ENCODE results near the gene MED15. TPM values are rescaled to one million over a fixed set of nuclear protein-coding genes. Genes with fewer than 3 reads are reported as not detected.

The MED15 gene
- total and polyA plus RNA-seq, 2 of the 8 experiments (the other 6 are each of a cell fraction or from before 2014, with no cell fraction given) = 28.3 to 57.1 TPM

GRCh38 chr22:20509344-20510047 lies 2.1 kb downstream of the MED15 start:
- Histone ChIP-seq H2AK5ac (ENCODE audit: low read depth, low read length) (no peak overlapping the region), H2BK12ac (ENCODE audit: low read depth, low read length) (no peak overlapping the region), H3K79me1 (ENCODE audit: low read depth, low read length) (peaks cover 19% of the 10 kb centered on the region), H3K27me3 (replicated peaks in 1 of 4; ENCODE audit: control insufficient read depth in 3 of 4, extremely low read depth in 1 of 4, insufficient read depth in 3 of 4, low read length in 3 of 4) (no peaks in the 10 kb centered on the region), H2BK15ac (ENCODE audit: low read length) (no peak overlapping the region), H3K9me3 (ENCODE audit: insufficient read depth in 2 of 2, low read depth in 1 of 2, low read length in 1 of 2) (no peaks in the 10 kb centered on the region), H2BK20ac (ENCODE audit: low read length) (no peak overlapping the region), H3K56ac (replicated peaks; ENCODE audit: insufficient read length, low read depth, low read length) (no peak overlapping the region), H3K18ac (ENCODE audit: extremely low read depth, low read length) (no peak overlapping the region), H2AFZ (ENCODE audit: low read length) (no peak overlapping the region), H3K14ac (ENCODE audit: insufficient read length) (no peak overlapping the region), H3K4me2 (ENCODE audit: insufficient read depth in 1 of 2, low read depth in 2 of 2, low read length in 2 of 2) (peak overlapping the region; percentile 67 to 77; a peak in 1 of 4 replicates), H4K20me1 (replicated peaks in 1 of 2; ENCODE audit: control insufficient read depth in 1 of 2, insufficient read depth in 2 of 2, low read length in 2 of 2) (peaks cover 5 to 11% of the 10 kb centered on the region in 2 experiments), H3K36me3 (ENCODE audit: control insufficient read depth in 2 of 4, insufficient read depth in 4 of 4, low read length in 3 of 4) (no peaks in the 10 kb centered on the region), H3K23me2 (ENCODE audit: low read depth, low read length) (peaks cover 9% of the 10 kb centered on the region), H4K91ac (replicated peaks; ENCODE audit: insufficient read length, low read length) (no peak overlapping the region), H3K4ac (replicated peaks; ENCODE audit: insufficient read length, low read depth, low read length) (no peak overlapping the region), H3K79me2 (ENCODE audit: control insufficient read depth in 1 of 2, insufficient read depth in 2 of 2, low read length in 2 of 2) (peaks cover 13 to 58% of the 10 kb centered on the region in 2 experiments), H2BK5ac (ENCODE audit: low read depth, low read length) (no peak overlapping the region; the same call in 1 of the 2 replicates), H4K8ac (ENCODE audit: extremely low read depth, insufficient read depth, low read length) (no peak overlapping the region), H3K23ac (ENCODE audit: insufficient read length) (no peak overlapping the region), H3K4me3 (ENCODE audit: extremely low read depth in 1 of 4, insufficient read depth in 2 of 4, low read depth in 3 of 4, low read length in 4 of 4) (peak overlapping the region in 1 of 4 experiments; percentile 94; a peak in 1 of 8 replicates), H4K5ac (ENCODE audit: insufficient read length, low read depth, low read length) (no peak overlapping the region), H2BK120ac (replicated peaks; ENCODE audit: low read depth, low read length) (no peak overlapping the region), H3K9ac (replicated peaks in 1 of 4; ENCODE audit: extremely low read depth in 1 of 4, low read depth in 3 of 4, low read length in 3 of 4) (0 out of 7 replicates have a peak overlapping the region, but pooled peaks of 1 of the 4 experiments have one; percentile 51), H3K4me1 (replicated peaks in 1 of 4; ENCODE audit: control insufficient read depth in 3 of 4, insufficient read depth in 4 of 4, low read length in 3 of 4) (peaks cover 2 to 8% (median 5%) of the 10 kb centered on the region in 4 experiments; a peak in 5 of 7 replicates), H3K27ac (ENCODE audit: low read depth, low read length) (no peak overlapping the region)
- no peak for TF ChIP-seq RFX5 (IDR thresholded peaks at IDR 0.05; ENCODE audit: borderline replicate concordance, low read depth, low read length)
- TF ChIP-seq TCF12 (IDR thresholded peaks at IDR 0.05; ENCODE audit: low read depth, low read length) = no peak
- no peak for TF ChIP-seq KDM4A (IDR thresholded peaks at IDR 0.05; ENCODE audit: low read depth, low read length, severe bottlenecking)
- TF ChIP-seq CEBPB (IDR thresholded peaks at IDR 0.05; ENCODE audit: low read depth, low read length) = peak; percentile 17; the same call in 1 of the 2 replicates
- ChIA-PET POLR2A (ENCODE audit: partially characterized antibody) (interaction anchor here (0.6 to 3.7 kb wide), 4 partner anchors 9 to 24 kb away, joined by 3 to 14 read pairs (median 4); no protein-coding TSS in a partner anchor), CTCF (ENCODE audit: partially characterized antibody) (interaction anchor here (1.4 to 1.7 kb wide), 4 partner anchors 10 to 593 kb away, joined by 3 to 6 read pairs (median 3); no protein-coding TSS in a partner anchor)
- FAIRE-seq (no peak), DNase-seq (ENCODE audit: low read depth in 1 of 2, low spot score in 2 of 2) (no peak)
- WGBS, 2 experiments (ENCODE audit: extremely low coverage in 1 of 2, insufficient coverage in 1 of 2, insufficient read length in 1 of 2, insufficient replicate concordance in 2 of 2, low coverage in 1 of 2, low lambda C conversion rate in 2 of 2, missing lambda C conversion rate in 1 of 2) = 83% methylated on average over 7 of the region's 7 CpGs; no CpG with 5 or more reads in 1 of the 2 experiments

All from H1 (cell line).